GM12892 (cell line): ENCODE data around the gene ADCYAP1.

Experiments
- DNase-seq: peaks from one replicate; pipeline ENCODE4 v3.0.0; 2011; ENCODE audit not compliant: insufficient read length
- FAIRE-seq: peaks from 2 replicates; lab custom pipeline; 2011; peaks lifted over from hg19 to GRCh38; lab: Jason Lieb, UNC
- POLR2A ChIP-seq: IDR thresholded peaks from 2 replicates; pipeline ENCODE4 v1.6.1; 2011; ENCODE audit warnings: low read depth, low read length, control low read depth
- POLR2AphosphoS5 ChIP-seq: IDR thresholded peaks from 2 replicates; pipeline ENCODE4 v1.6.1; 2011; ENCODE audit warnings: low read depth, low read length, control low read depth
- TAF1 ChIP-seq: IDR thresholded peaks from 2 replicates; pipeline ENCODE4 v1.6.1; 2011; ENCODE audit warnings: low read depth, mild to moderate bottlenecking, control low read depth, low read length, borderline replicate concordance

ADCYAP1 gene

DNA sequence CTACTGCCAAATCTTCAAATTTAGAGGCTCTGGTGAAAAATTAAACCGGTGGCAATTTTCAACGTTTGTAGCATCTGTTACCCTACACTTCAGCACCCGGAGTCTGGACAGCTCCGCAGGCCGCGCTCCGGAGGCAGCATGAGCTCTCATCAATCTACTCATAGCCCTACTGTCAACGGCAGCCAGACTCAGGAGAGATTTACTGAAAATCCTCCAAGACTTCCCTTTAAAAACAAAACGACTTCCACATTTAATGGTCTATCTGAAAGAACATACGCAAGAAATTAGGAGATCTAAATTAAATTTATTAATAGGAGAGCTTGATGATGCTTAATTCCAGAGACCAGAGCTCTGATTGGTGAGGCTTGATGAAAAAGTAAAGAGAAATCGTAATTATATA, 970 bp upstream of the ADCYAP1 start:
- no peak for DNase-seq
- TF ChIP-seq POLR2A: no peak
- no peak for TF ChIP-seq TAF1
- TF ChIP-seq POLR2AphosphoS5: no peak
- no peak for FAIRE-seq

DNA sequence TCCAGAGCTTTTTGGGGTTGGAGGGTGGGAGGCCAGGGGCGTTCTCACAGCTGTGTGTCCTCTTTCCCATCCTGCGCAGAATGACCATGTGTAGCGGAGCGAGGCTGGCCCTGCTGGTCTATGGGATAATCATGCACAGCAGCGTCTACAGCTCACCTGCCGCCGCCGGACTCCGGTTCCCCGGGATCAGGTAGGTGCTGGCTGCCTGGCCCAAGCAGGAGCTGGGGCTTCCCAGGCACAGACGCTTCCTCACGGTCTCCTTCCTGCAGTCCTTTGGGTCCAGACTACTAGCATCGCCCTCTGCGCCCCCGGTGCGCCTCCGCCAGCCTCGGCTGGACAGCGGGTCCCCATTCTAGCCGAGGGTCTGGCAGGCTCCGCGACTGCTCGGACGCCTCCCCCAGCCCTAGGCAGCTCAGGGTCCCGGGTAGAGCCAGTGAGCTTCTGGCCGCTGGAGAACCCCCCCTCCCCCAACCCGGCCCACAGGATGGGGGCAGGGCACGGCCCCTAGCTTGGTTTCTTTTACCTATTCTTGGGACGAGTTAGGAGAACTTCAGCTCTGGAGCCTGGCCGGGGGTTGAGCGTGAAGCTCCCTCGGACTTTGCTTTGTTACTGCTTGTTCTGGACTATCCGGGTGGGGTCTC, 756 bp downstream of the ADCYAP1 start:
- DNase-seq (no peak), FAIRE-seq (no peak)
- TF ChIP-seq POLR2A: no peak
- TF ChIP-seq POLR2AphosphoS5: no peak
- TF ChIP-seq TAF1: no peak

DNA sequence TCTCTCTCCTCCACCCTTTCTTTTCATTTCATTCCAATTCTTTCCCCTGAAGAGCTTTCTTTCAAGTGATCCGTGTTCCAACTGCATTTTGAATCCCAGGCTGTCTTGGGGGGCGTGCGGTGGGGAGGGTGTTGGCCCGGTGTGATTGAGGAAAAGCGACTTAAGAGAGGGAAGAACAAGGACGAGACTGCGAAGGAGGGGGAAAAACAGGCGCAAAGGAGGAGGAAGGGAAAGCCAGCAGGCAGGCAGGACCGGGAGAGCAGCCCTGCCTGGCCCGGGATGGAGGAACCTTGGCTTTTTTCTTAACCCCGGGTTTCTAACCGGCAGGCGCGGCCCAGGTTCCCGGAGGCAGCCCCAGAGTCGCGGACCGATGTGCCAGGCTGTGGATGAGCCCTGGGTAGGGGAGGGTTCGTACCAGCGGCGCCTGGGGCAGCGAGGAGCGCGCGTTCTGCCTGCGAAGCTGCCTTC, 1.3 kb downstream of the ADCYAP1 start:
- DNase-seq (peak; percentile 22), FAIRE-seq (no peak)
- TF ChIP-seq POLR2A (no peak), POLR2AphosphoS5 (no peak), TAF1 (no peak)

DNA sequence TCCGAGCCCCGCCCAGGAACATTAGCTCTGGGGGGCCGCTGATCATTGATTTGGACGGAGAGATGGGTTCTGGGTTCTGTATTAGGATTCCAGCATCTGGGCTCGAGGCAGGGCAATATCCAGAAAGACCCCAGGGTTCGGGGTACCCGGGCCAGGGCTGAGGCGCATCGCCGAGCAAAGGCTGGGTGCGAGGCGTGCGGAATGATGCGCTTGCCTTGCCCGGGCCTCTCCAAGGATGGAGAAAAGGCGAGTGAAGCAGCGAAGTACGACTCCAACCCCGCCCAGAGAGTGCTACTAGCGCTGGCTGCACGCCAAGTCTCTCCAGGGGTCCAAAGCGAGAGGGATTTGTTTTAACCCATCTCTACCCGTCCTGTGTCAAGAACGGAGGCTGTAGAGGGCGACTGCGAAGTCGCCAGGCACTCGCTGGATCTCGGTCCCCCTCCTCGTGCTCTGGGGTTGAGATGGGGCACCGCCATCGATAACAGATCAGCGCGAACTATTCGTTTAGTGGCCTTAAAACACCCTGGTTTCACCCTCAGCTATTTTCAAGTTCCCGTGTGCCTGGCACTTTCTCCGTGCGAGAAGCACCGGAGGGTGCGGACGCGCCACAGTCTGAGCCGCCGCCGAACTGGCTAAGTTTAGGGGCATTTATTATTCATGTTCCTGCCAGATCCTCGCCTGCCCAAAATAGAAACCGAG, 1.9 kb downstream of the ADCYAP1 start:
- FAIRE-seq (no peak), DNase-seq (no peak)
- TF ChIP-seq POLR2A (no peak), POLR2AphosphoS5 (no peak), TAF1 (no peak)

DNA sequence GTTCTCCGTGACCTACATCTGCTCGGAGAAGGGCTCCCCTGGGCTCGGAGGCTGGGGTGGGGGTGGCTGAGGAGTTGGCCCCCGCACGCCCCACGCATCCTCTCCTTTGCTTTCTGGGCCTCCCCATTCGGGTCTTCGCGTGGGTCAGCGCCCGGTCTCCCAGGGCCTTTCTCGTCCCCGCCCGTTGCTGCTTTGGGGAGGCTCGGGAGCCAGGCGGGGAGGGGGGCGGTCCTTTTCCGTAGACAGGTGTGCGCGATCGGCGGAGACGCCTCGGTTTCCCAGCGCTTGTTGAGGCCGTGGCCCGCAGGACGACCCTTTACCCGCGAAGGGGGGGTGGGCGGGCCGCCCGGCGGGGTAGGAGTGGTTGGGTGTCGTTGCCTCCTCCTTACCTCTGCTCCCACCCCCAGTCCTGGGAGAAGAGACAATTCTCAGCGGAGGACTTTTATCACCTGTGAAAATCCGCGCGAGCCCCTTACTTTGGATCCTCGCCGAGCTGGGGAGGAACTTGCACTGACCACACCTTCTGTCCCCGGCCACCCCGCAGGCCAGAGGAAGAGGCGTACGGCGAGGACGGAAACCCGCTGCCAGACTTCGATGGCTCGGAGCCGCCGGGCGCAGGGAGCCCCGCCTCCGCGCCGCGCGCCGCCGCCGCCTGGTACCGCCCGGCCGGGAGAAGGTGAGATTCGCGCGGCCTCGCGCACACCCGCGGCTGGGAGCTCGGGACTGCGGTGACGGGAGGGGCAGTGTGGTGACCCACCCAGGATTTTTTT, 2.6 kb downstream of the ADCYAP1 start:
- FAIRE-seq: no peak
- DNase-seq: no peak
- no peak for TF ChIP-seq POLR2A
- TF ChIP-seq TAF1: no peak
- TF ChIP-seq POLR2AphosphoS5: no peak

DNA sequence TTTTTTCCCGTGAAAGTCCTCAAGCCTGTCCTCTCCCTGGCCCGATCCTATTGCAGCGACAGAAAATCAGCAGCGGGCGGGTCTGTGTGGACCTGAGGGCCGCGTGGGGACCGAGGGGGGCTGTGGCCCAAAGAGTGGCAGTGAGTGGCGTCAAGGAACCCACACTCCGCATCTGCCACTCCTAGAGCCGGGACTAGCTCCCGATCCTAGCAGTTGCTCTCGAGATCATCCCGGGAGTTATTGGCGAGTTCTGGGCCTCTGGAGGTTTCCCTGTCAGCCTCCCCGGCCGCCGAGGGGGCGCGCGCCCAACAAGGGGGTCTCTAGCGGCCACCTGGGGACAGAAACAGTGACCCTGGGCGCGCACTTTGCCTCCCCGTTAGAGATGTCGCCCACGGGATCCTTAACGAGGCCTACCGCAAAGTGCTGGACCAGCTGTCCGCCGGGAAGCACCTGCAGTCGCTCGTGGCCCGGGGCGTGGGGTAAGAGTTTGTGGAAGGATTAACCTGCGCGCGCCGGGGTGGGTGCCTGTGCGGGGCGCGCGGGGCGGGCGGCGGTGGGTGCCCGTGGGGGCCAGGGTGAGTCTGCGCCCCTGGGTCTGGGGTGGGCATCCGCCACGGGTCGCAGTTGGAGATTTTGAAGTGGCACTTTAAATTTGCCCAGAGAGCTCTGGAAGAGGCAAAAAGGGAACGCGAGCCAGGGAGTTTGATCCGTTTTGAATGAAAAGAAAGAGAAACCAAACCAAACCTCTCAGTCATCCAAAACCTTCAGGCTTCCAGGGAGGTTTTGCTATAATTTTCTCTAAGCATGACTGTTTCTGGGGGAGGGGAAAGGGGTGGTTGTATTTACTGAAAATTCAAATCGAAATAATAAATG, 3.5 kb downstream of the ADCYAP1 start:
- DNase-seq (no peak), FAIRE-seq (no peak)
- TF ChIP-seq TAF1 (no peak), POLR2AphosphoS5 (no peak), POLR2A (no peak)

DNA sequence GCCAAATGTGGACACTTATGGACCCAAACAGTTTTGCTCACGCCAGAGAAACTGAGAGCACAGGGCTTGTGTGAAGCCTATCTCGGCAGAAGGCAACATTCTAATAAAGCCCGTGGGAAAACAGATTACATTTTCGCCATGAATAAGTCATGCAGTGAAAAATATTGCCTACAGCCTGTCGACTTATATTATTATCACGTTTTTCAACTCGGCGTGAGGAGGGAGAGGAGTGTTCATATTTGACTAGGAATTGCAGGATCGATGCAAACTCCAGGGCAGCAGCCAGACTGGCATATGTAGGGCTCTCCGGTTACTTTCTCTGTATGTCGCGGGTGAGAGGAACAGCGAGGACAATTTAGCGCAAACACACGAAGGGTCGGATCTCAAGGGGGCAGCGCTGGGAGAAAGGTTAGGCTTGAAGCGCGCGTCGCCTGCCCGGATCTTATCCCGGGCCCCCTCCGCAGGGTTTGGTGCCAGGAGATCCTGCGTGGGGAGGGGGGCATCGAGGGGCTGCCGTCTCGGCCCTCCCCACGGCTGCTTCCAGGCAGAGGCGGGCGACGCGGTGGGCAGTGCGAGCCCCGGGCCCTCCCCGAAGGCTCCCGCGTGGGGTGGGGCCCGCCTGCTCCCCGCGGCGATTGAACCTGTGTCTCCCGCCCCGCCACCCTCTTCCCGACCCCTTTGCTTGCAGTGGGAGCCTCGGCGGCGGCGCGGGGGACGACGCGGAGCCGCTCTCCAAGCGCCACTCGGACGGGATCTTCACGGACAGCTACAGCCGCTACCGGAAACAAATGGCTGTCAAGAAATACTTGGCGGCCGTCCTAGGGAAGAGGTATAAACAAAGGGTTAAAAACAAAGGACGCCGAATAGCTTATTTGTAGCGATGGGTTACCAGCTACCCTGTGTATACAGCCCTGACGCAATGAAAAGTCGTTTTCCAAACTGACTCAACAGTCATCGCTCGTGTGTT, 4.4 kb downstream of the ADCYAP1 start:
- no peak for FAIRE-seq
- DNase-seq: no peak
- TF ChIP-seq TAF1: no peak
- TF ChIP-seq POLR2A: no peak
- no peak for TF ChIP-seq POLR2AphosphoS5

DNA sequence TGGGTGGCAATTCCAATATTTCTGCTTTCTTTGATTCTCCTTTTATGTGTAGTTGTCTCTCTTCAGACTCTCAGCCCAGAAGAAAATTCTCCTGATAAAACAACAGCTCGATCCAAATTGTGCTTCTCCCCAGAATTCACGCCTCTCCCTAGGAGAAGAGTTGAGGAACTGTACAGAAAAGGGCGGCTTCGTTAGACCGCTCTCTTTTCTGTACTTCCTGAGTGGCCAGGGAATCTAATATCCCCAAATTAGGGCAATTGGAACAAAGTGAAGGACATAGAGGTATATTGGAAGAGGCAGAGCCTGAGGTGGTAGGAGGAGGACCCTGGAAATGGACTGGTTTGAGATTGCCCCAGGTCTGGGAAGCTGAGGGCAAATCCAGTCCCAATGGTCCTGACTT, 5.6 kb downstream of the ADCYAP1 start:
- FAIRE-seq (no peak), DNase-seq (no peak)

DNA sequence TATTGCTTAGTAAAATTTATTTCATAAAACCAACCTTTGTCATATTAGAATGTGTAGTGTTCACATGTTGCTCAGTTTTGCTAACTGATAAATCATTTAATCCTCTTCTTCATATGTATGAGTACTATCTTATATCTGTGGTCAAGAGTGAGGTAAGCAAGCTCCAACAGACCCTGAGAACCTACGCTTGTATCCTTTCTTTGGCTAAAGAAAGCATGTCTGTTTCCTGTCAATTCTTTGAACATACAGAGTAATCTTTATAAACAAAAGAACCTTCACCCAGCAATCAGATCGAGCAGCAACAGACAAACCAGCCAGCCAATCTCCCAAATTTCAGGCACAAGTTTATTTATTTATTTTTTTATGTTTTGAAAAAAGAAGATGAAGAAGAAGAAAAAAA, 6.4 kb downstream of the ADCYAP1 start:
- TF ChIP-seq TAF1 (no peak), POLR2A (no peak), POLR2AphosphoS5 (no peak)
- DNase-seq (no peak), FAIRE-seq (no peak)

More for the DNA sequence above, 5.6 kb downstream of the ADCYAP1 start:
- no peak for TF ChIP-seq POLR2AphosphoS5
- TF ChIP-seq TAF1: no peak
- TF ChIP-seq POLR2A: no peak

DNA sequence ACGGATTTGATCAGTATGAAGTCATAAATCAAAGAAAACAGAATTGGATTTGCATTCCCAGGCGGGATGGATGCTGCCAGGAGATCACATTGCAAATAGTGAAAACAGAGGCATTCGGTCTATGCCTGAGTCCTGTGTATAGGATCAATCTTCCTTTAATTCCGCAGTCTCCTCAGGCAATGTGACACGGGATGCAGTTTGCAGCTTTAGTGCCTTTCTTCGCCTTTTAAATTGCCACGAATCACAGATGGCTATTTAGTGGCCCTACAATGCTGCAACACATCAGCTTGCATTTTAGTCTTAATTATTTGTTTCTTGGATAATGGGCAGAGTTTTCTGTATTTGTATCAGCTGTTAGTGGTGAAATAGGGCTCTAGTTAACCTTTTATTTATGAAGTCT, 6.8 kb downstream of the ADCYAP1 start:
- DNase-seq (no peak), FAIRE-seq (no peak)
- TF ChIP-seq POLR2AphosphoS5 (no peak), POLR2A (no peak), TAF1 (no peak)
